SHP77 treated with DMSO at 0.1 percent for 48 hours (cell line): ENCODE measurements around the gene CYP39A1.

ENCODE experiments used
- DNase-seq: peaks from one replicate; lab custom pipeline; 2025; lab: John Stamatoyannopoulos, UW

The CYP39A1 gene, protein sequence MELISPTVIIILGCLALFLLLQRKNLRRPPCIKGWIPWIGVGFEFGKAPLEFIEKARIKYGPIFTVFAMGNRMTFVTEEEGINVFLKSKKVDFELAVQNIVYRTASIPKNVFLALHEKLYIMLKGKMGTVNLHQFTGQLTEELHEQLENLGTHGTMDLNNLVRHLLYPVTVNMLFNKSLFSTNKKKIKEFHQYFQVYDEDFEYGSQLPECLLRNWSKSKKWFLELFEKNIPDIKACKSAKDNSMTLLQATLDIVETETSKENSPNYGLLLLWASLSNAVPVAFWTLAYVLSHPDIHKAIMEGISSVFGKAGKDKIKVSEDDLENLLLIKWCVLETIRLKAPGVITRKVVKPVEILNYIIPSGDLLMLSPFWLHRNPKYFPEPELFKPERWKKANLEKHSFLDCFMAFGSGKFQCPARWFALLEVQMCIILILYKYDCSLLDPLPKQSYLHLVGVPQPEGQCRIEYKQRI

DNA sequence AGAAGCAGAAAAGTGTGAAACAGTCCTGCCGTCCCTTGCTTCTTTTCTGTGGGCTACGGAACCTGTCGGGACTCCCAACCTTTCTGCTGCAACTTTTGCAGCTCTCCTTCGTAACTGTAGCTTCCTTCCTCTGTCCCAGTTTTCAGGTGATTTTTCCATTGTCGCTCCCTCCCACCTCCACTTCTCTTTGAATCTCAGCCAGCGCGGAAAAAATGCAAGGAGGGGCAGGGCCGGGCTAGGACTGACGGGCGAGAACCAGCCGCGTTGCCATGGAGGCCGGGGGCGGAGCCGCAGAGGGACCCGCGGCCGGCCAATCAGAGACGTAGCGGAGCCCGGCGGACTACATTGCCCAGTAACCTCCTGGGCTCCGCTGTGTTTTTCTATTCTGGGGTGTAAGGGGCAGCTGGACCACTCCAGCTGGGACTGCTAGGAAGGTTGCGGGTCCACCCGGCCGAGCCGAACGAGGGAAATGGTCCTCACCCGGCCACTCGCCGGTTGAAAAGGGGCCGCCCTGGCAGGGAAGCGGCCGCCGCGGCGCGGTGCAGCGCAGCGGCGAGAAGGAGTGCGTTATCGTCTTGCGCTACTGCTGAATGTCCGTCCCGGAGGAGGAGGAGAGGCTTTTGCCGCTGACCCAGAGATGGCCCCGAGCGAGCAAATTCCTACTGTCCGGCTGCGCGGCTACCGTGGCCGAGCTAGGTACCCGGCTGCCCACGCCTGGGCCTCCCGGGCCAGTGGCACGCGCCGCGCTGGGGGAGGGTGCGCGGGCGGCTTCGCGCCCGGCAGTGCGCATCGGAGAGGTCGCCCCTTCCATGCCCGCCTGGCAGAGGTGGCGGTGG is at the start of gene CYP39A1, which contains the start of gene SLC25A27:
CYP39A1 (minus strand) TSS at position 216 of the 836 bp plus-strand sequence. CDS start 236 bp downstream, outside the sequence.
SLC25A27 (plus strand) TSS at position 373 of the 836 bp plus-strand sequence; CDS start at position 591, 218 bp downstream.
- peak; percentile 88 for DNase-seq

DNA sequence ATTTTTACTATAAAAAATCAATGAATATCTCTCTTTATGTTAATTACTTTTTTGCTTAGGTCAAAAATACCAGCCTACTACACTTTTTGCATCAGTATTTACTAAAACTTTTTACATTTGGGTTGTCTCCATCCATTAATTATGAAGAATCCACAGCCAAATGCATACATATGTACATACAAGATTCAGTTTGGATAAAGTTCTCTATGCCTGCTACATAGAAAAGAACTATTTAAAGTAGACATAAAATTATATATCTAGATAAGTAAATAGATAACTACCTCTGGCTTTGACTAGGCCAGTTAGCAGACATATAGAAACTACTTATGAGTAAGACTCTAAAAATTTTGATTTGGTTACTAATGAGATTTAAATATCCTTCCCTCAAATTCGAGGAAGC is 47.4 kb upstream of the CYP39A1 start:
- no peak for DNase-seq

DNA sequence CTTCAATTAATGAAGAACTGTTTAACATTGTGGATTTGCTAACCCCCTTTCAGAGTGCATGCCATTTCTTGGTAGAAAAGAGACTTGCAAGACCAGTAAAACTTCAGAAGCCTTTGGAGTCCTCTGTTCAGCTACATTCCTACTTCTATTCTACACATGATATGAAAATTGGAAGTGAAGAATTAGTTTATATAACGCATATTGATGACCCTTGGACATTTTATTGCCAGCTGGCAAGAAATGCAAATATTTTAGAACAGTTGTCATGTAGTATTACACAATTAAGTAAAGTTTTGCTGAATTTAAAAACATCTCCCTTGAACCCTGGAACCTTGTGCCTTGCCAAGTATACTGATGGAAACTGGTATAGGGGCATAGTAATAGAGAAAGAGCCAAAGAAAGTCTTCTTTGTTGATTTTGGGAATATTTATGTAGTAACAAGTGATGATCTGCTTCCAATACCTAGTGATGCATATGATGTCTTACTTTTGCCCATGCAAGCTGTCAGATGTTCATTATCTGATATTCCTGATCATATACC is 38.4 kb upstream of the CYP39A1 start:
- DNase-seq: no peak

DNA sequence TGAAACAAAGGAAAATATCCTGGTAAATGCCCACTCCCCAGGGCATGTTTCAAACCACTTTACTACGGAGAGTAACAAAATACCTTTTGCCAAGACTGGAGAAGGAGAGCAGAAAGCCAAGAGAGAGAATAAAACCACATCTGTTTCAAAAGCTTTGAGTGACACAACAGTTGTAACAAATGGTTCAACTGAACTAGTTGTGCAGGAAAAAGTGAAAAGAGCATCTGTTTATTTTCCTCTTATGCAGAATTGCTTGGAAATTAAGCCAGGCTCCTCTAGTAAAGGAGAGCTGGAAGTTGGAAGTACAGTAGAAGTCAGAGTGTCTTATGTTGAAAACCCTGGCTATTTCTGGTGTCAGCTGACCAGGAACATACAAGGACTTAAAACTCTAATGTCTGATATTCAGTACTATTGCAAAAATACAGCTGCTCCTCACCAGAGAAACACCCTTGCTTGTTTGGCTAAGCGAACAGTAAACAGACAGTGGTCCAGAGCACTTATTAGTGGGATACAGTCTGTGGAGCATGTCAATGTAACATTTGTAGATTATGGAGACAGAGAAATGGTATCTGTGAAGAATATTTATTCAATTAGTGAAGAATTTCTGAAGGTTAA is 37.6 kb upstream of the CYP39A1 start:
- no peak for DNase-seq

DNA sequence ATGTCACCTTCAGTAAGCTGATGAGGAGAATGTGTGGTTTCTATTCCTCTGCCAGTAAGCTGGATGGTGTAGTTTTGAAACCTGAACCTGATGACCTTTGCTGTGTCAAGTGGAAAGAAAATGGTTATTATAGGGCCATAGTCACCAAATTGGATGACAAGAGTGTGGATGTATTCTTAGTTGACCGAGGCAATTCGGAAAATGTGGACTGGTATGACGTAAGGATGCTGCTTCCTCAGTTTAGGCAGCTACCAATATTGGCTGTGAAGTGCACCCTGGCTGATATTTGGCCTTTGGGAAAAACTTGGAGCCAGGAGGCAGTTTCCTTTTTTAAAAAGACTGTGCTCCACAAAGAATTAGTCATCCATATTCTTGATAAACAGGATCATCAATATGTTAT is 37.0 kb upstream of the CYP39A1 start:
- no peak for DNase-seq

DNA sequence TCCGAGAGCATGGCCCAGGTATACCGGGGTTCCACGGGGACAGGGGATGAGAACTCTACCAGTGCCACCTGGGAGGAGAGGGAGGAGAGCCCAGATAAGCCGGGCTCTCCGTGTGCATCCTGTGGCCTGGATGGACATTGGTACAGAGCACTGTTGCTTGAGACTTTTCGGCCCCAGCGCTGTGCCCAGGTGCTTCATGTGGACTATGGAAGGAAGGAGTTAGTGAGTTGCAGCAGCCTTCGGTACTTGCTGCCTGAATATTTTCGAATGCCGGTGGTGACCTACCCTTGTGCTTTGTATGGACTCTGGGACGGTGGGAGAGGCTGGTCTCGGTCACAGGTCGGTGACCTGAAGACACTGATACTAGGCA is 36.3 kb upstream of the CYP39A1 start:
- DNase-seq: no peak

DNA sequence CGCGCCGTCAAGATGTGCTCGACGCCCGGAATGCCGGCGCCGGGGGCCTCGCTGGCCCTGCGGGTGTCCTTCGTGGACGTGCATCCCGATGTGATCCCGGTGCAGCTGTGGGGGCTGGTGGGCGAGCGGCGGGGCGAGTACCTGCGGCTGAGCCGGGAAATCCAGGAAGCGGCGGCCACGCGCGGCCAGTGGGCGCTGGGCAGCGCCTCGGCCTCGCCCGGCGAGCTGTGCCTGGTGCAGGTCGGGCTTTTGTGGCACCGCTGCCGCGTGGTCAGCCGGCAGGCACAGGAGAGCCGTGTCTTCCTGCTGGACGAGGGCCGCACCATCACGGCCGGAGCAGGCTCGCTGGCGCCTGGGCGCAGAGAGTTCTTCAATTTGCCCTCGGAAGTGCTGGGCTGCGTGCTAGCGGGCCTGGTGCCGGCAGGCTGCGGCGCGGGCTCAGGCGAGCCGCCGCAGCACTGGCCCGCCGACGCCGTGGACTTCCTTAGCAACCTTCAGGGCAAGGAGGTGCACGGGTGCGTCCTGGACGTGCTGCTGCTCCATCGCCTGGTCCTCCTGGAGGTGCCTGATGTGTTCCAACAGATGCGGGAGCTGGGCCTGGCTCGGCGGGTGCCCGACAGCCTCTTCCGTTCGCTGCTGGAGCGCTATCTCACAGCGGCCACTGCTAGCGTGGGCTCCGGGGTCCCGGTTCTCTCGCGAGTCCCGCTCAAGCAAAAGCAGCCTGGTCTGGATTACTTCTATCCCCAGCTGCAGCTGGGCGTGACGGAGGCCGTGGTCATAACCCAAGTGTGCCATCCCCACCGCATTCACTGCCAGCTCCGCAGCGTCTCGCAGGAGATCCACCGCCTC is 35.7 kb upstream of the CYP39A1 start:
- no peak for DNase-seq

DNA sequence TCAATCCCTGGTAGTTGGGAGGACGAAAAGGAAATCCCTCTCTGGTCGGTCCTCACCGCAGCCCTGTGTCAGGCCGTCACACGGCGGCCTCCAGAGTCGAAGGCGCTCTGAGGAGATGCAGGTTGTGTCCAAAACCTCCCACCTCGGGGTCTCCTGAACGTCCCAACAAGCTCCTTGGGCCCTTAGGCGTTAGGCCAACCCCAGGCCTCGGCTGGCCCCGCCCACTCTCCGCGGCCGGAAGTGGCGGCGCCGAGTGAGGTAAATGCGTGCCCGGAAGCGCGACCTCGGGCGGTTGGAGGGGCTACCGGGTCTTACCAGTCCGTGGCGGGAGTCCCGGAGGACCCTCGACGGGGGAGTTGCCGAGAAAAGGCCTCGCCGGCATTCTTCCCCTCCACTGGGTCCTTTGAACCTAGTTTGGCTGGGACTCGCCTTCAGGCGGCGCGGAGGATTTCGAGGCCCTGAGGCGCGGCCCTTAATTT is 35.0 kb upstream of the CYP39A1 start, which contains the start of gene TDRD6:
TDRD6 (plus strand) TSS at position 267 of the 479 bp plus-strand sequence. CDS start 244 bp downstream, outside the sequence.
- DNase-seq: no peak

DNA sequence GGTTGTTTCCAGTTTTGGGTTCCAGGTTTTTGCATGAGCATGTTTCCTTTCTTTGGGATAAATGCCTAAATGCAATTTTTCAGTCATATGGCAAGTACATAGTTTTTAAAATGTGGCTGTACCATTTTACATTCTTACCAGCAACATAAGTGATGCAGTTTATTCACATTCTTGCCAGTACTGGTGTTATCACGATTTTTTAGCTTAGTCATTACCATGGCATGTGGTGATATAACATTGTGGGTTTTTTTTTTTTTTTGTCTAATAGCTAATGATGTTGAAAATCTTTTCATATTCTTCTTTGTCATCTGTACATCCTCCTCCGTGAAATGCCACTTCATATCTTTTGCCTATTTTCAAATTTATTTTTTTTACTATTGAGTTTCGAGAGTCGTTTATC is 32.2 kb upstream of the CYP39A1 start:
- no peak for DNase-seq

DNA sequence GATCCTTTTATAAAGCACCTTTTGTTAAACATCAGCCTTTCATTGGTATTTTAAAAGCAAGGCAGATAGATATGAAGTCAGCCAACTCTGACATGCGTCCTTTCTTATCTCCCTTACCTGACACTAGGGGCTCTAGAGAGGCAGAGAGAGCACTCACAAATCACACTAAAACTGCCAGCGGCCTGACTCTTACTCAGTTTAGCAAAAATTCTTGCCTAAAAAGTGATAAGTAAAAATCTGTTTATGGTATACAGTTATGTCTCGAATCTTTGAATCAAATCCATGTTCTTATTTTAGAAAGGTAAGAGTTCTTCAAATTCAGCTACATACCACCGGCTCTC is 24.7 kb upstream of the CYP39A1 start:
- DNase-seq: no peak

DNA sequence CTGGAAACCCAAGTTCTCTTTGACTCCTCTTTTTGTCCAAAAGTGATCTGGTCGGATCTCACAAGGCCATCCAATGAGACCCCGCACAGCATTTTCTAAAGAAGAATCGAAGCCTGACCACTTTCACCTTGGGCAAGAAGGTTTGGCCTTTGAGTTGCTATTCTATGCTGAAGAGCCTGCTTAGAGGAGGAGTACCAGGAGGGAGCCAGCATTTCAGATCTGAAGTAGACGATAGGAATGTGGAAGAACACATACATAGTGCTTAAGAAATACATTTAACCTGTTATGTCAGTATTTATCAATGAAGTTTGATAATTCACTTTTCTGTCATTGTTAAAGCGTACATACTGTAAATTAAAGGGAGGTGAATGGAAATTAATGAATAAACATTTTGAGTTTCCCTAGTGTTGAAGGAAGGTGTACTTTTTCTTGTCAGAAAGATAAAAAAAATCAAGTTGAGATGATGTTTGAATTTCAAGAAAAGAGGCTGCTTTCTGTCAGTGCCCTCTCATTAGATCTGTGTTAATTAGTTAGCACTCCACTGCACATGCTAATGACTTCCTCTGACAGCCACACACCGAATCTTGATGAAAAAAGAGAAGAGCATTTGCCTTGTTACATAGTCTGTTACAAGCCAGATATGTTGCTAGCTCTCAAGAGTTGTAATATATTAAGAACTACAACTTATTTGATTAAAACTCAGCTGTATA is 24.1 kb upstream of the CYP39A1 start:
- DNase-seq: no peak

DNA sequence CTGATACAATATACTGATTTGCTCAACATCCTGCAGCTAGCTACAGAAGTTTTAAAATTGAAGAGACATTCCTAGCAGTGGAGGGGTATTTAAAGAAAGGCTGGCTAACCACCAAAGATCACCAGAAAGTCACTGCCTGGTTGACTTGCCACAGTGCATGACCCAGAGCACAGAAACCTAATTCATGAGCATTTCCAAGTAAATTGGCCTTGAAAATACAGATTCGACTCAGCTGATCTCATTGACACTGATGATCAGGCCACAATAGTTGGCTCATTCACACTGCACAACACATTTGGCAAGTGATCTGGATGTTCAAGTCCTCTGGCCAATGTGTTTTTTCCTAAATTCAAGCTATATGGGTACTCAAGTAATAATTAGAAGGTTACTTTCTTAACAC is 21.8 kb upstream of the CYP39A1 start:
- no peak for DNase-seq

DNA sequence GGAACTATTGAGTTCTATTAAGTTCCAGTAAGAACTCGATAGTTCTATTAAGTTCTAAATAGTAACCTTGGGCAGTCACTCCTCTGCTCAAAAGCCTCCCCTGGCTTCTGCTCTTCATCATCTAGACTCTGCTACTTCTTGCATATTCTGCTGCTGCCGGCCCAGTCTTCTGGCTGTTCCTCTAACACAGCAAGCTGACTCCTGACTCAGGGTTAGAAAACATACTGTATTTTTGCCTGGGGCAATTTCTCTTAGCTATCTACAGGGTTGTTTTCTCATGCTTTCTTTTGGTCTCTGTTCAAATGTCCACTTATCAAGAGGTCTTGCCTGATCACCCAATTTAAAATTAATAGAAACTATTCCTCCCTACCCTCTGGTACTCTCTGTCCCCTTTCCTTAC is 14.8 kb upstream of the CYP39A1 start:
- no peak for DNase-seq

DNA sequence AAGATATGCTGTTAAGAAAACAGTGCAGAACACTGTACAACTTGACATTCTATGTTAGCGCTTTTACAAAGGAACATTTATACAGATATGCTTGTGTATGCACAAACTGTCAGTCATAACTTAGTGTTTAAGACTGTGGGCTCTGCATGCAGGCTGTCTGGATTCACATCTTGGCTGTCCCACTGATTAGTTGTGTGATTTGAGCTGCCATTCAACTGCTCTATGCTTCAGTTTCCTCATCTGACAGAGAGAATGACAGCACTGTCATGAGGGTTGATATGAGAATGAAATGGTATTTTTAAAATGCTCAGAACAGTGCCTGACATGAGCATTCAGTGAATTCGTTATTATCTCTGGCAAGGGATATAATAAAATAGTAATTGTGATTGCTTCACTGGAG is 8.9 kb upstream of the CYP39A1 start:
- DNase-seq: no peak

DNA sequence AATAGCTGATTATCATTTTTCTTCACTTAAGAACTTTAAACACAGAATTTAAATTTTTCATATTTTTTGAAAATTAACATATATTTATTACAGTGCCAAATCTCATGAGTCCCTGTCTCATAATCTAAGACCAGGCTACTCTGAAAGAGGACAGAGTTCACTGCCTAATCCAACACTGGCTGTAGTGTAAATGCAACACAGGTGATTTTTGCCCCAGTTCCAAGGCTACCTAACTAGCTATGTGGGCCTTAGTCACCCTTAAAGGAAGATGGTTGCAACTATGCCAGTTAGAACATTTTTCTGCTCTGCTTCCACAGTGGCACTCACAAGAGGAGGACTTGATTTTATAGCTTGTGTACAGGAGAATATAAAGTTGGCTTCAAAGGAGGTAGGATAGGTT is 5.0 kb upstream of the CYP39A1 start:
- DNase-seq: no peak

DNA sequence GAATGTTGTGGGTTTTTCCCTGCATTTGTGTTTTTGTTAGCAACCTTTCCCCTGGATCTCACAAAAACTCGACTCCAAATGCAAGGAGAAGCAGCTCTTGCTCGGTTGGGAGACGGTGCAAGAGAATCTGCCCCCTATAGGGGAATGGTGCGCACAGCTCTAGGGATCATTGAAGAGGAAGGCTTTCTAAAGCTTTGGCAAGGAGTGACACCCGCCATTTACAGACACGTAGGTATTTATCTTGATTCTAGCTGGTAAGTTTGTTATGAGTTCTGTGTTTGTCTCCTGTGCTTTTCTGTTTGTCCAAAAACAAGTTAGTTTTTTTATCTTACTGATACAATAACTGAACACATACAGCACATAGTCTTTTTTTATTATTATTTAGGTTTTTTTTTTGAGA is 3.2 kb upstream of the CYP39A1 start:
- no peak for DNase-seq

DNA sequence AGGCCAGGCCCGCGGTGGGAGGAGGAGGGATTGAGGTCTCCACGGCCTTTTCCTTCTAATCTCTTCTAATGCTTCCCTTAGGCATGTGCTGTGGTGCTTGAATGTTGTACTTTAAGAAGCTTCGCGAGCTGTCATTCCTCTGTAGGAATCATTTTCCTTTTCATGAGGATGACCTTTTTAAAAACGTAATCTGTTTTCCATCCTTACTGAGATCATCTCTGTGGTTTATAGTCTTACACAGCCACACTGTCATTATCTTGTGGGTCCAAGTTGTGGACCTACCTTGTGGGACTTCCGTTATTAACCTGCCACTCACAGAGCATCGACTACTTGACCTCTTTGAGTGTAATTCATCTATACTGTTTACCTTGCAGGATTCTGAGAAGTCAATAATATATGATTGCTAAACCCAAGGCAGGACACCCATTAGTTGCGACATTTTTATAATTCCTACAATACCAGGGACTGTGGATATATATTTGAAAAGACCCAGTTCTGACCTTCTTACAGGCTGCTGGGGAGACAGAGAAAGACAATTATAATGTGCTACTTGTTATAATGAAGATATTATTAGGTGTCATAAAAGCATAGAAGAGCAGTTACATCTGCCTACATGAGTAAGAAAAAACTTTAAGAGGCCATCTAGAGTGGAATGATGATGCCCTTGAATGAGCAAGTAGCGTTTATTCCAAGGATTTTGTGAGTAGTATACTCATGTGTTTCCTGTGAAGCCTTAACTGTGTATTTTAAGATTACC is 999 bp upstream of the CYP39A1 start:
- DNase-seq: no peak

DNA sequence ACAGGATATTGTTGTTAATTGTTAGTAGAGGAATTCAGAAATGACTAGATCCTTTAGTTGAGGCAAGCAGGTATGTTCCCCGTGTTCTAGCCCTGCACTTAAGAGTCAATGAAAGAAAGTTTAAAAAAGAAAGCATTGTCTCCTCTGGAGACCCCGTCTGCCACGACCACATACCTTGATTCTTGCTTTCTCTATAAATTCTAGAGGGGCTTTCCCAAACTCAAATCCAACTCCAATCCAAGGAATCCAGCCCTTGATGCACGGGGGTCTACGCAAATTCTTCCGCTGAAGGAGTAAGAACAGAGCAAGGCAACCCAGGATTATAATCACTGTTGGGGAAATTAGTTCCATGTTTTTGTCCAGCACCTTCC is 401 bp downstream of the CYP39A1 start:
- DNase-seq: no peak

DNA sequence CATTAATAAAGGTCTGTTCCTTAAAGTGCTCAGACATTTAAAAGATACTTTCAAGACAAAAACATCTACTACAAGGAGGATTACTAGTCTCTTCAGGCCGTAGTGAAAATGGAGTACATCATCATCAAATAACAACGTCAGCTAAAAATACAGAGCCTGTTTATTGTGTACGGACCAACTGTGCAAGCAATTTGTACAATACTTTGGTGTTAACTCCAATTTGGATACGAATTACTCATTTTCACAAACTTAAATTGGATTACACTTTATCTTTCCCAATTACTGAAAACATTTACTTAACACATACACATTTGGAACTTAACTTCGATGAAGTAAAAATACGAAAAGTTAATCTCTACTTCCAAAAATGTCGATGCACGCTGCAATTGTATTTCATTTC is 802 bp downstream of the CYP39A1 start:
- DNase-seq: no peak

DNA sequence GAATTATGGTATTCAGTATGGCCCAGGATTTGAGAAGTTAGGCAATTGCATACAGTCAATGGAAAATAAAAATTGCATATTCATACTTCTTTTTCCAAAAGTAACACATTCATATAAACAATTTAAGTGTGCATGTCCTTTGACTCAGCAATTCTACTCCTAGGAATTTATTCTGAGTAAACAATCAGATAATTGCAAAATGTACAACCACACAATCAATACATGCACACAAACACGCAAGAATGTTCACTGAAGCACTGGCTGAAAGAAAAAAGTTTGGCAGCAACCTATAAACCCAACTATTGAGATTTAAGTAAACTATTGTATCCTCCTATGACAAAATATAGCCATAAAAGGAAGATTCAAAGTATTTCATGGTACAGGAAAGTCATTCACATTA is 1.6 kb downstream of the CYP39A1 start:
- no peak for DNase-seq
